OCI-LY1 (cell line): ENCODE results near the gene AIF1.

Source experiments
- H2AFZ ChIP-seq: fragments of 200-600 bp; sonication (generic), shearing (Covaris generic); 2 replicates; pipeline ENCODE4 v1.6.0; 2014; ENCODE audit warnings: antibody characterized with exemption, mild to moderate bottlenecking, low read length
- H3F3A ChIP-seq: fragments of 200-600 bp; sonication (generic), shearing (Covaris generic); 2 replicates; pipeline ENCODE4 v1.6.0; 2014; ENCODE audit warnings: mild to moderate bottlenecking, antibody characterized with exemption, low read length, moderate library complexity; ENCODE audit not compliant: insufficient read depth
- H3K27ac ChIP-seq: fragments of 200-600 bp; sonication (generic); 2 replicates; pipeline ENCODE4 v1.5.1; 2014; ENCODE audit warnings: low read length, mixed run types, mild to moderate bottlenecking, low read depth; ENCODE audit not compliant: poor library complexity, severe bottlenecking
- H3K27me3 ChIP-seq: fragments of 200-600 bp; sonication (generic); 2 replicates; pipeline ENCODE4 v1.6.0; 2014; ENCODE audit warnings: antibody characterized with exemption, mild to moderate bottlenecking, low read length, moderate library complexity; ENCODE audit not compliant: insufficient read depth
- H3K36me3 ChIP-seq: fragments of 200-600 bp; sonication (generic); 2 replicates; pipeline ENCODE4 v1.6.1; 2014; ENCODE audit warnings: mild to moderate bottlenecking, antibody characterized with exemption, low read length, moderate library complexity, mixed read lengths; ENCODE audit not compliant: insufficient read depth
- H3K4me1 ChIP-seq: fragments of 200-600 bp; sonication (generic); 2 replicates; pipeline ENCODE4 v1.5.1; 2014; ENCODE audit warnings: mild to moderate bottlenecking, low read length, moderate library complexity; ENCODE audit not compliant: insufficient read depth, severe bottlenecking
- H3K4me2 ChIP-seq: fragments of 200-600 bp; sonication (generic), shearing (Covaris generic); 2 replicates; pipeline ENCODE4 v1.6.1; 2014; ENCODE audit warnings: low read length
- H3K4me3 ChIP-seq: fragments of 200-600 bp; sonication (generic); 2 replicates; pipeline ENCODE4 v1.5.1; 2014; ENCODE audit warnings: low read length, low read depth, mild to moderate bottlenecking, mixed read lengths; ENCODE audit not compliant: poor library complexity, severe bottlenecking
- H3K79me2 ChIP-seq: fragments of 200-600 bp; shearing (Covaris generic); 2 replicates; pipeline ENCODE4 v1.6.1; 2016; ENCODE audit warnings: mixed run types, low read length, mixed read lengths; ENCODE audit not compliant: insufficient read depth
- H3K9ac ChIP-seq: fragments of 200-600 bp; sonication (generic), shearing (Covaris generic); 2 replicates; pipeline ENCODE4 v1.6.1; 2014; ENCODE audit warnings: mild to moderate bottlenecking, low read length, mixed read lengths
- H3K9me2 ChIP-seq: fragments of 200-600 bp; sonication (generic), shearing (Covaris generic); 2 replicates; pipeline ENCODE4 v1.6.1; 2014; ENCODE audit warnings: low read depth, mild to moderate bottlenecking, low read length, mixed read lengths
- H3K9me3 ChIP-seq: fragments of 200-600 bp; shearing (Covaris generic); 2 replicates; pipeline ENCODE4 v1.6.1; 2014; ENCODE audit warnings: low read length, mixed read lengths
- H4K20me1 ChIP-seq: fragments of 200-600 bp; sonication (generic), shearing (Covaris generic); 2 replicates; pipeline ENCODE4 v1.6.0; 2016; ENCODE audit warnings: mild to moderate bottlenecking, low read length; ENCODE audit not compliant: insufficient read depth
- CTCF ChIP-seq: fragments of 200-600 bp; sonication (generic), shearing (Covaris generic); IDR thresholded peaks from 2 replicates; pipeline ENCODE4 v1.5.1; 2017; ENCODE audit warnings: mild to moderate bottlenecking, antibody characterized with exemption, low read length, moderate library complexity, mixed read lengths
- EZH2 ChIP-seq: fragments of 200-600 bp; sonication (generic), shearing (Covaris generic); IDR thresholded peaks from 2 replicates; pipeline ENCODE4 v1.8.0; 2017; ENCODE audit warnings: borderline replicate concordance, mixed run types, mild to moderate bottlenecking, antibody characterized with exemption, low read length, moderate library complexity, mixed read lengths

The AIF1 gene

GRCh38 chr6:31633447-31633846, 18.4 kb downstream of the AIF1 start:
- Histone ChIP-seq H4K20me1 (no peaks in the 10 kb centered on the region), H3K9ac (no peak overlapping the region), H3K4me2 (no peak overlapping the region), H3K4me1 (no peaks in the 10 kb centered on the region), H3K4me3 (no peak overlapping the region), H3K9me2 (no peaks in the 10 kb centered on the region), H3K9me3 (no peaks in the 10 kb centered on the region), H2AFZ (no peak overlapping the region), H3K27me3 (no peaks in the 10 kb centered on the region), H3K27ac (no peak overlapping the region), H3K79me2 (no peaks in the 10 kb centered on the region), H3F3A (peaks cover 4% of the 10 kb centered on the region; the same call in 1 of the 2 replicates), H3K36me3 (peaks cover 99% of the 10 kb centered on the region)
- no peak for TF ChIP-seq CTCF

- Histone ChIP-seq H3K4me3 (no peak overlapping the region), H4K20me1 (no peaks in the 10 kb centered on the region), H3F3A (peaks cover 4% of the 10 kb centered on the region; the same call in 1 of the 2 replicates), H3K27me3 (no peaks in the 10 kb centered on the region), H3K9me2 (no peaks in the 10 kb centered on the region), H3K27ac (no peak overlapping the region), H3K9ac (no peak overlapping the region), H3K9me3 (no peaks in the 10 kb centered on the region), H3K4me1 (no peaks in the 10 kb centered on the region), H3K36me3 (peaks cover 99% of the 10 kb centered on the region), H3K79me2 (no peaks in the 10 kb centered on the region), H3K4me2 (no peak overlapping the region), H2AFZ (no peak overlapping the region)
- TF ChIP-seq CTCF (no peak), EZH2 (no peak)
These were observed 19.1 kb downstream of the AIF1 start for GRCh38 chr6:31634131-31634530.

GRCh38 chr6:31634969-31635575, 20.0 kb downstream of the AIF1 start:
- peaks cover 99% of the 10 kb centered on the region for H3K36me3 ChIP-seq
- H2AFZ ChIP-seq, result no peak overlapping the region
- H3K4me1 ChIP-seq, result no peaks in the 10 kb centered on the region
- peaks cover 4% of the 10 kb centered on the region; the same call in 1 of the 2 replicates for H3F3A ChIP-seq
- H3K9ac ChIP-seq, result no peak overlapping the region
- H4K20me1 ChIP-seq, result no peaks in the 10 kb centered on the region
- H3K4me3 ChIP-seq, result no peak overlapping the region
- H3K27ac ChIP-seq, result no peak overlapping the region
- H3K79me2 ChIP-seq, result no peaks in the 10 kb centered on the region
- no peaks in the 10 kb centered on the region for H3K27me3 ChIP-seq
- H3K9me3 ChIP-seq, result no peaks in the 10 kb centered on the region
- TF ChIP-seq EZH2 (no peak), CTCF (no peak)
- no peak overlapping the region for H3K4me2 ChIP-seq
- H3K9me2 ChIP-seq, result no peaks in the 10 kb centered on the region
